Omental fat pad (tissue), 4 donors: ENCODE measurements around the gene SPIN2B. TPM values are rescaled to one million over a fixed set of nuclear protein-coding genes. Genes with fewer than 3 reads are reported as not detected.
A peak's percentile ranks its signal among the peaks of the same experiment; 100 is the strongest.
"Not testable (repeated sequence)": the region's sequence is repeated elsewhere in the genome, so short reads cannot be mapped to it uniquely, and the experiment has no call there.

ENCODE experiments used
- ATAC-seq: fragments of 150-250 bp; one replicate; pipeline ENCODE4 v1.9.1; 2016; ENCODE audit warnings: mild to moderate bottlenecking, moderate library complexity; ENCODE audit not compliant: low FRiP score
- DNase-seq: peaks from one replicate; pipeline ENCODE4 v3.0.0-alpha.2; 2019; ENCODE audit warnings: low spot score
- total RNA-seq, 4 donors: library from RNA; depleted of rRNA; stranded (reverse); fragments of >200 nt; gene quantifications; one replicate each; pipeline ENCODE4 v1.1.0, GENCODE V29; 2016
- TF ChIP-seq, protein P1 (sequence below), 3 donors: fragments of 450-650 bp; IDR thresholded peaks; one replicate each; pipeline ENCODE4 v1.5.1; 2016 to 2017; ENCODE audit warnings: antibody characterized with exemption in 3 of 3, mild to moderate bottlenecking in 3 of 3, moderate library complexity in 2 of 3

Gene SPIN2B
- 10 to 100 TPM in 2 of 4 donors, 1 to 10 TPM in 2; 4.6 to 11.4 (median 9.5) TPM for total RNA-seq

DNA sequence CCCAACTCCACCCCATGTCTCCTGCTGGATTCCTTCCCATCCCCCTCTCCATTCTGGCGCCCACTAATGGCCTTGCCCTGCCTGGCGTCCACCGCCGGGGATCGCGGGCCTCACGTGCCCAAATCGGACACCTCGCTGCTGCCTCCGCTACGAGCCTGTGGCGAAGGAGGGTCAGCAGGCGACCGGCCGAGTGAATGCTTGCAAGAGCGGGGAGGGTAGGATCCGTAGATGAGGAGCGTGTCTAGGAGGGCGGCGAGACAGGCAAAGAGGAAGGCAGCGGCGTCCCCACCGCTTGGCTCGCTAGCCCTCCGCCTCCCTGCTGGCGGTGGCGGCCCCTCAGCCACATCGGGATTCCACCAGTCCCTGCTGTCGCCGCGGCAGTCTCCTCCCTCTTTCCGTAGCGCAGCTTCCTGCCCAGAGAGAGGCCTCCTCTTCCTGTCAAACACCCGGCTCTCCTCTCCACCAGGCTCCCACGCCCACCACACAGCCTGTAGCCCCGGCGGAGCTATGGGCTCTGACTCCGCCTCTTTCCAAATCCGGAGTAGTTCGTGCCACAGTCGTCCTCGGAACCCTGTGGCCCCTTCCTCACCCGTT is at the start of gene SPIN2B:
TSS of gene SPIN2B (minus strand) at position 387 of the 594 bp plus-strand sequence.
- ATAC-seq (peak; percentile 92), DNase-seq (peak; percentile 29)
- TF ChIP-seq, protein P1, sequence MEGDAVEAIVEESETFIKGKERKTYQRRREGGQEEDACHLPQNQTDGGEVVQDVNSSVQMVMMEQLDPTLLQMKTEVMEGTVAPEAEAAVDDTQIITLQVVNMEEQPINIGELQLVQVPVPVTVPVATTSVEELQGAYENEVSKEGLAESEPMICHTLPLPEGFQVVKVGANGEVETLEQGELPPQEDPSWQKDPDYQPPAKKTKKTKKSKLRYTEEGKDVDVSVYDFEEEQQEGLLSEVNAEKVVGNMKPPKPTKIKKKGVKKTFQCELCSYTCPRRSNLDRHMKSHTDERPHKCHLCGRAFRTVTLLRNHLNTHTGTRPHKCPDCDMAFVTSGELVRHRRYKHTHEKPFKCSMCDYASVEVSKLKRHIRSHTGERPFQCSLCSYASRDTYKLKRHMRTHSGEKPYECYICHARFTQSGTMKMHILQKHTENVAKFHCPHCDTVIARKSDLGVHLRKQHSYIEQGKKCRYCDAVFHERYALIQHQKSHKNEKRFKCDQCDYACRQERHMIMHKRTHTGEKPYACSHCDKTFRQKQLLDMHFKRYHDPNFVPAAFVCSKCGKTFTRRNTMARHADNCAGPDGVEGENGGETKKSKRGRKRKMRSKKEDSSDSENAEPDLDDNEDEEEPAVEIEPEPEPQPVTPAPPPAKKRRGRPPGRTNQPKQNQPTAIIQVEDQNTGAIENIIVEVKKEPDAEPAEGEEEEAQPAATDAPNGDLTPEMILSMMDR (IDR thresholded peaks at IDR 0.05) = no peak

DNA sequence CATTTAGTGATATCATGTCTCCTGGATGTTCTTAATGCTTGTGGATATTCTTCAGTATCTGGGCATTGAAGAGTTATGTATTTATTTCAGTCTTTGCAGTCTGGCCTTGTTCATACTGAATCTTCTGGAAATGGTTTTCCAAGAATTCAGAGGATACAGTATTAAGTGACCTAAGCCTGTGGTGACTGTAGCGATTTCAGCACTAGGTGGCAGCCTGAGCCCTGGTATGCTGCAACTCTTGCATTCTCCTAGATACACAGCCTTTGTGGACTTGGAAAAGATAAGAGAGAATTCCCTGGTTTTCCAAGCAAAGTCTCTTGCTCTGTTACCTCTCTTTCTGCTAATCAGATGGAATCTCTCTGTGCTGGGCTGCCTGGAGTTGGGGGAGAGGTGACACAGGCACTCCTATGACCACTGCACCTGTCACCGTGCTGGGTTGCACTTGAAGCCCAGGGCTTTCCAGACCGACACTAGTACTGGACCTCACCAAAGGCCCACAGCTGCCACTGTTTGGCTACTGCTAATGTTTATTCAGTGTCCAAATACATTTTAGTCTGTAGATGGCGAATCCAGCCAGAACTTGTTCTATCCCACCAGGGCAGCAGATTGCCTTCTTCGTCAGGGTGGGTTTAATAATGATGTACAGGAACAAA is 35.2 kb upstream of the SPIN2B start:
- TF ChIP-seq, protein P1 (IDR thresholded peaks at IDR 0.05) = no peak
- ATAC-seq (no peak), DNase-seq (no peak)

DNA sequence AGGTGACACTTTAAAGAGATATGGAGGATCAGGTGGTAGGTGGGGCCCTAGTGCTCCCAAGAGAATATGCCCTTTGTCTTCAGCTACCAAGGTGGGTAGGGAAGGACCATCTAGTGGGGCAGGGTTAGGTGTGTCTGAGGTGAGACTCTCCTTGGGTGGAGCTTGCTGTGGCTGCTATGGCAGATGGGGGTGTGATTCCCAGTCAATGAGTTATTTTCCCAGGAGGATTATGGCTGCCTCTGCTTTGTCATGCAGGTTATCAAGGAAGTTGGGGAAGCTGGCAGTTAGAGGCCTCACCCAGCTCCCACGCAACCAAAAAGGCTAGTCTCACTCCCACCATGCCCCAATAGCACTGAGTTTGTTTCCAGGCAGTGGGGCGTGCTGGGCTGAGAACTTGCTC is 33.8 kb upstream of the SPIN2B start:
- DNase-seq (no peak), ATAC-seq (no peak)
- TF ChIP-seq, protein P1 (IDR thresholded peaks at IDR 0.05) = no peak

DNA sequence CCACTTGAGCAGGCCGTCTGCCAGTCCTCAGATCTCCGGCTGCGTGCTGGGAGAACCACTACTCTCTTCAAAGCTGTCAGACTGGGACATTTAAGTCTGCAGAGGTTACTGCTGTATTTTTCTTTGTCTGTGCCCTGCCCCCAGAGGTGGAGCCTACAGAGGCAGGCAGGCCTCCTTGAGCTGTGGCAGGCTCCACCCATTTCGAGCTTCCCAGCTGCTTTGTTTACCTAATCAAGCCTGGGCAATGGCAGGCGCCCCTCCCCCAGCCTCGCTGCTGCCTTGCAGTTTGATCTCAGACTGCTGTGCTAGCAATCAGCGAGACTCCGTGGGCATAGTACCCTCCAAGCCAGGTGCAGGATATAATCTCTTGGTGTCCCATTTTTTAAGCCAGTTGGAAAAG is 30.9 kb upstream of the SPIN2B start:
- not testable (repeated sequence) for ATAC-seq, DNase-seq

DNA sequence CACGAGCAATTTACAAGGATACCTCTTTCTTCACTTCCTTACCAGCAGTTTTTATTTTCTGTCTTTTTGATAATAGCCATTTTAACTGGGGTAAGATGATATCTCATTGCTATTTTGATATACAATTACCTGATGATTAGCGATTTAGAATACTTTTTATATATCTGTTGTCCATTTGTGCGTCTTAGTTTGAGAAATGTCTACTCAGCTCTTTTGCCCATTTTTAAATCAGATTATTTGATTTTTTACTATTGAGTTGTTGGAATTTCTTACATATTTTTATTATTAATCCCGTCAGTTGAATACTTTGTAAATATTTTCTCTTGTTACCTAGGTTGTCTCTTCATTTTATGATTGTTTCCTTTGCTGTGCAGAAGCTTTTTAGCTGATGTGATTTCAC is 17.3 kb upstream of the SPIN2B start:
- TF ChIP-seq, protein P1 (IDR thresholded peaks at IDR 0.05) = no peak
- ATAC-seq (no peak), DNase-seq (no peak)

DNA sequence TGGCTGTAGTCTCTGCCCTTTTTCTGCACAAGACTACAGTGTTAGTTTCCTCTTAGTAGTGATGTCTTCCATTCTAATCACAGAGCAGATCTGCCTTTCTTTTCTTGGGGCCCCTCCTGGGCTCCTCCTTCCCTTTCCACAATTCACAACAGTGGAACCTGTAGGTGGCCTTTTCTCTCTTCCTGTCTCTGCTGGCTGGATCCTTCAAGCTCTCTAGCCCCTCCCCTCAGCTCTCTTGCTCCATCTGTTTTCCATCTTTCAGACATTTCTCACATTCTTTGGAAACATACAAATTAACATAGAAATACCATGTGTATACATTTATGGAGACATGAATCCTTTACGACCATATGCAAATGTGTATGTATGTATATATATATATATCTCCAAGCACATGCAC is 16.2 kb upstream of the SPIN2B start:
- DNase-seq (no peak), ATAC-seq (no peak)
- TF ChIP-seq, protein P1 (IDR thresholded peaks at IDR 0.05) = no peak

DNA sequence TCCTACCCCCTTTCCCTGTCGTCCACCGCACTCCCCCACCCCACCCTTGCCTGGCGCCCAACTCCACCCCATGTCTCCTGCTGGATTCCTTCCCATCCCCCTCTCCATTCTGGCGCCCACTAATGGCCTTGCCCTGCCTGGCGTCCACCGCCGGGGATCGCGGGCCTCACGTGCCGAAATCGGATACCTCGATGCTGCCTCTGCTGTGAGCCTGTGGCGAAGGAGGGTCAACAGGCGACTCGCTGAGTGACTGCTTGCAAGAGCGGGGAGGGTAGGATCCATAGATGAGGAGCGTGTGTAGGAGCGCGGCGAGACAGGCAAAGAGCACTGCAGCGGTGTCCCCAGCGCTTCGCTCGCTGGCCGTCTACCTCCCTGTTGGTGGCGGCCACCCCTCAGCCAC is 15.7 kb upstream of the SPIN2B start, which contains the start of gene SPIN2A:
TSS of gene SPIN2A (minus strand) at position 325 of the 400 bp plus-strand sequence. CDS start 800 bp downstream, outside the sequence.
- peak; percentile 37 for ATAC-seq
- not testable (repeated sequence) for DNase-seq

DNA sequence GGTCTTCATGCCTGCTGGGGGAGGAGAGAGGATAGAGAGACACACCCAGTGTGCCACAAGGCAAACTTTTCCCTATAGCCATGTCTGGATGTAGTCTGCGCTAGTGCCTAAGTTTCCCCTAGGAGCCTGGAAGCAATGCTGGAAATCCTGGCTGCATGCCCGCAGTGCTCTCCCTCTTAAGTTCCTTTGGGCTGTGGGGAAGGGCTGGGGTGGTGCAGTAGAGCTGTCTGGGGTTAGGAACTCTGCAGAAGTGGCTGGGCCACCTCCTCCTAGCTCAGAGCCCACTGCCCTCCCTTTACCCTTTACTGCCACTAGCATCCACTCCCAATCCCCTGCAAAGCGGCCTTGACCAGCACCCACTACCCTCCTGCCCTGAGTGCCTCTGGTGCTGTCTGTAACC is 15.2 kb upstream of the SPIN2B start:
- not testable (repeated sequence) for ATAC-seq, DNase-seq
